K562 (cell line): ENCODE results near the gene PIP4K2C. TPM values are rescaled to one million over a fixed set of nuclear protein-coding genes. Genes with fewer than 3 reads are reported as not detected.
A peak's percentile ranks its signal among the peaks of the same experiment; 100 is the strongest.

ENCODE experiments used
- ATAC-seq: fragments of 200-7000 bp; cut with Tn5 transposase; 3 replicates; pipeline ENCODE4 v1.9.1; 2020; ENCODE audit warnings: moderate library complexity
- BruUV-seq: library from RNA; stranded (reverse); fragments of 400-500 nt; replicated peaks from 2 replicates; lab custom pipeline; 2021; lab: Mats Ljungman, UMichigan
- CTCF ChIA-PET: fragments of 300-600 bp; formaldehyde crosslinking; extraction: SDS; loops from one replicate; lab custom pipeline; 2021; ENCODE audit warnings: low intra/inter-chr PET ratio; lab: Yijun Ruan, JAX
- POLR2A ChIA-PET: fragments of 300-600, 350-650 bp; sonication (Branson Sonifier 250); formaldehyde crosslinking; extraction: SDS; loops from one replicate; lab custom pipeline; 2021; ENCODE audit warnings: antibody characterized with exemption, inconsistent platforms; lab: Yijun Ruan, JAX
- DNase-seq, 4 experiments: peaks; one replicate each; pipeline versions ENCODE4 v3.0.0 to v3.0.0-alpha.2; 2011 to 2018; ENCODE audit warnings: low spot score in 3 of 4, mixed read lengths in 3 of 4; ENCODE audit errors: extremely low read depth in 1 of 4
- FAIRE-seq: peaks from 2 replicates; lab custom pipeline; 2011; peaks lifted over from hg19 to GRCh38; lab: Jason Lieb, UNC
- H2AFZ ChIP-seq: 2 replicates; pipeline ENCODE4 v1.6.0; 2011; ENCODE audit warnings: low read depth, low read length, control low read depth, inconsistent platforms
- H3K27ac ChIP-seq: fragments of 200-600 bp; 3 replicates; pipeline ENCODE4 v1.8.0; 2011; ENCODE audit warnings: low read depth, mild to moderate bottlenecking, control low read depth, inconsistent platforms, low read length, moderate library complexity, mixed read lengths; ENCODE audit errors: extremely low read depth
- H3K27me3 ChIP-seq, 2 experiments: fragments of 300-600 bp in 1 of 2; 2 replicates in 1 of 2; 3 replicates in 1 of 2; pipeline versions ENCODE4 v1.6.0 to v1.8.0; 2011; ENCODE audit warnings: inconsistent platforms in 2 of 2, low read length in 2 of 2, mild to moderate bottlenecking in 1 of 2, mixed read lengths in 1 of 2, moderate library complexity in 1 of 2; ENCODE audit not compliant: control insufficient read depth in 2 of 2, insufficient read depth in 2 of 2
- H3K36me3 ChIP-seq: fragments of 300-600 bp; 3 replicates; pipeline ENCODE4 v1.8.0; 2011; ENCODE audit warnings: mild to moderate bottlenecking, low read length, inconsistent platforms; ENCODE audit not compliant: control insufficient read depth, insufficient read depth
- H3K4me1 ChIP-seq, 2 experiments: fragments of 200-600 bp in 1 of 2; replicated peaks in 1 of 2; 2 replicates in 1 of 2; 3 replicates in 1 of 2; pipeline versions ENCODE4 v1.5.1 to v1.8.0; 2011; ENCODE audit warnings: inconsistent platforms in 2 of 2, low read length in 2 of 2, mild to moderate bottlenecking in 1 of 2, mixed read lengths in 1 of 2, moderate library complexity in 1 of 2; ENCODE audit not compliant: control insufficient read depth in 2 of 2, insufficient read depth in 2 of 2
- H3K4me2 ChIP-seq: 2 replicates; pipeline ENCODE4 v1.6.1; 2011; ENCODE audit warnings: low read length, control low read depth, inconsistent platforms, mixed read lengths; ENCODE audit not compliant: insufficient read depth
- H3K4me3 ChIP-seq: fragments of 200-600 bp; sonication (generic), shearing (Covaris generic); 2 replicates; pipeline ENCODE4 v1.5.1; 2016; ENCODE audit warnings: control low read depth, inconsistent platforms
- H3K79me2 ChIP-seq: fragments of 200-600 bp; 3 replicates; pipeline ENCODE4 v1.8.0; 2011; ENCODE audit warnings: low read length, inconsistent platforms; ENCODE audit not compliant: control insufficient read depth, insufficient read depth
- H3K9ac ChIP-seq, 2 experiments: 2 replicates each; pipeline versions ENCODE4 v1.6.0 to v1.6.1; 2011; ENCODE audit warnings: low read depth in 2 of 2, low read length in 2 of 2, control low read depth in 1 of 2, inconsistent platforms in 1 of 2, mild to moderate bottlenecking in 1 of 2, mixed read lengths in 1 of 2; ENCODE audit not compliant: insufficient read depth in 1 of 2
- H3K9me1 ChIP-seq: one replicate; pipeline ENCODE4 v1.6.0; 2011; ENCODE audit warnings: inconsistent platforms, mild to moderate bottlenecking, low read length, moderate library complexity; ENCODE audit not compliant: control insufficient read depth, insufficient read depth
- H3K9me3 ChIP-seq: replicated peaks from 2 replicates; pipeline ENCODE4 v1.5.1; 2011; ENCODE audit warnings: low read depth, low read length, inconsistent platforms; ENCODE audit not compliant: control insufficient read depth, insufficient read depth
- H4K20me1 ChIP-seq: replicated peaks from 2 replicates; pipeline ENCODE4 v1.6.1; 2011; ENCODE audit warnings: low read length, inconsistent platforms, mixed read lengths; ENCODE audit not compliant: control insufficient read depth, insufficient read depth
- ATF1 ChIP-seq, 2 experiments: fragments of 450-650 bp in 1 of 2; IDR thresholded peaks; 2 replicates each; pipeline ENCODE4 v1.6.1; 2016; ENCODE audit warnings: missing compliant biosample characterization in 1 of 2, missing genetic modification characterization in 1 of 2
- GATA2 ChIP-seq: sonication (generic); formaldehyde crosslinking; IDR thresholded peaks from 2 replicates; pipeline ENCODE4 v1.4.0; 2020; ENCODE audit warnings: mild to moderate bottlenecking, missing genetic modification reagents
- ZNF76 ChIP-seq: fragments of 250-450 bp; sonication (Bioruptor Pico); IDR thresholded peaks from 2 replicates; pipeline ENCODE4 v1.4.0; 2020; ENCODE audit warnings: mild to moderate bottlenecking, moderate library complexity, borderline replicate concordance
- WGBS: fragments of 100-300 bp; shearing (Covaris generic); methylation state at CpG from one replicate; pipeline ENCODE4 v1.1.6; 2016; ENCODE audit warnings: low coverage, mixed read lengths; ENCODE audit not compliant: insufficient coverage; ENCODE audit errors: missing lambda C conversion rate; 5-methylcytosine and 5-hydroxymethylcytosine counted together
- in situ Hi-C: fragments of 300-500 bp; cut with MboI; formaldehyde crosslinking; loops from 4 replicates; pipeline ENCODE4 v1.15.0; 2018; ENCODE audit warnings: inconsistent platforms, mixed read lengths
- intact Hi-C: fragments of 100-400 bp; cut with micrococcal nuclease; formaldehyde crosslinking; loops from 2 replicates; pipeline ENCODE4 v1.14.2; 2022
- polyA plus RNA-seq, 8 experiments: library from polyadenylated mRNA; depleted of rRNA in 4 of 8; stranded (reverse) in 5 of 8; unstranded in 3 of 8; fragments of >200 nt; fragmentation: Nextera tagmentation in 2 of 8; fragmentation: Illumina TruSeq in 1 of 8; extraction: Ambion mirVana in 2 of 8; extraction: Trizol in 1 of 8; gene quantifications; 2 replicates each; pipeline versions ENCODE4 v1.2.1 to v1.2.3, GENCODE V29; 2011 to 2014; ENCODE audit warnings: inconsistent platforms in 1 of 8, missing spikeins in 1 of 8
- total RNA-seq, 7 experiments: library from RNA; depleted of rRNA in 6 of 7; stranded (reverse); fragments of >200 nt in 6 of 7; fragmentation: Illumina TruSeq in 2 of 7; extraction: Trizol in 2 of 7; gene quantifications; 2 replicates each; pipeline versions ENCODE4 v1.2.1 to v1.2.3, GENCODE V29; 2011 to 2021; ENCODE audit warnings: low replicate concordance in 1 of 7
- TF ChIP-seq, protein P1 (sequence below): sonication (generic); formaldehyde crosslinking; IDR thresholded peaks from 2 replicates; pipeline ENCODE4 v1.9.0; 2022; ENCODE audit warnings: mild to moderate bottlenecking, missing genetic modification reagents
- TF ChIP-seq, protein P2 (sequence below), 2 experiments: IDR thresholded peaks in 1 of 2; conservative IDR thresholded peaks in 1 of 2; 2 replicates each; pipeline ENCODE4 v1.6.1; 2016; ENCODE audit warnings: low read depth in 2 of 2, mild to moderate bottlenecking in 1 of 2, missing compliant biosample characterization in 1 of 2, missing genetic modification characterization in 1 of 2, moderate library complexity in 1 of 2
- TF ChIP-seq, protein P3 (sequence below): sonication (generic); formaldehyde crosslinking; IDR thresholded peaks from 2 replicates; pipeline ENCODE4 v1.5.0; 2020; ENCODE audit warnings: missing genetic modification reagents

The PIP4K2C gene
- total and polyA plus RNA-seq, 9 of the 15 experiments (the other 6 are each of a cell fraction or from before 2014, with no cell fraction given): 9.0 to 41.4 (median 18.3) TPM

DNA sequence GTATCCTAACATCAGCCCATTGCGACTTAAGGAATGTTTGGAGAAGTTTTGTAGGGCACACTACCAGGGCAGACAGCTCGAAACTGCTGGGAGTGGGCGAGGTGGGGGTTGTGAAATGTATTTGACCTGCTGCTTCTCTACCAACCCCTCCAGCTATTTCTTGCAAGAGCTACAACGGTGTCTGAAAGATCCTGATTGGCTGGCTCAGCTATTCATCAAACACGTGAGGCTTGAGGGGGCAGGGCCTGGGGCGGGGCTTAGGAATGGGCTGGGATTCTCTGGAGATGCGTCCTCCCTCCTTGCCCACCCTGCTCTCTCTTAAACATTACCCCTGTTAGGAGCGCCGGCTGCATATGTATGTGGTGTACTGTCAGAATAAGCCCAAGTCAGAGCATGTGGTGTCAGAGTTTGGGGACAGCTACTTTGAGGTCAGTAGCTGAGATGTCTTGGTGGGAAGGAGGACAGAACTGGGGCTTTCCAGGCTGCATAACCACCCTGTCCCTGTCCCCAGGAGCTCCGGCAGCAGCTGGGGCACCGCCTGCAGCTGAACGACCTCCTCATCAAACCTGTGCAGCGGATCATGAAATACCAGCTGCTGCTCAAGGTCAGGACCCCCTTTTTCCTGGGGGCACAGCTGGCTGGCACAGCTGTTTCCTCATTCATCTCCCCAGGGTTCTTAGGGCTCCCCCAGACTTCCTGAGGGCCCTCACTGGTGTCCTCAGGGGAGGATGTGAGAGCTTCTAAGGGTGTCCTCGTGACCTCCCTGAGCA is 23.4 kb downstream of the PIP4K2C start:
- DNase-seq: peak; percentile 81 to 91 (median 84)
- ATAC-seq: peak; percentile 79
- Histone ChIP-seq H3K9ac (peak overlapping the region; percentile 13 to 83; a peak in 2 of 4 replicates), H3K79me2 (peaks cover 2% of the 10 kb centered on the region; the same call in 2 of the 3 replicates), H3K4me1 (peaks cover 52 to 58% of the 10 kb centered on the region in 2 experiments), H3K9me1 (peaks cover 4% of the 10 kb centered on the region), H3K27ac (peak overlapping the region; percentile 17; the same call in 2 of the 3 replicates), H3K4me2 (peak overlapping the region; percentile 67), H3K36me3 (peaks cover 16% of the 10 kb centered on the region; the same call in 2 of the 3 replicates), H3K9me3 (no peaks in the 10 kb centered on the region), H3K27me3 (no peaks in the 10 kb centered on the region), H4K20me1 (no peaks in the 10 kb centered on the region), H2AFZ (peak overlapping the region; percentile 70), H3K4me3 (no peak overlapping the region)
- POLR2A ChIA-PET: interaction anchor here (0.6 to 2.4 kb wide), 11 partner anchors 14 to 205 kb away, joined by 3 to 10 read pairs (median 4); partner anchors contain the start of gene DDIT3
- no TSS peak for BruUV-seq
- WGBS: 42% methylated on average over 14 of the region's 14 CpGs
- FAIRE-seq: peak; percentile 91
- intact Hi-C loops (no loop called here), in situ Hi-C loops (no loop called here)
- CTCF ChIA-PET: no interaction called here
- TF ChIP-seq ATF1 (CRISPR knock-in tag; IDR thresholded peaks at IDR 0.05): no peak
- TF ChIP-seq ATF1 (tag; IDR thresholded peaks at IDR 0.05): peak; percentile 70
- TF ChIP-seq ZNF76 (CRISPR knock-in tag): no peak
- TF ChIP-seq, protein P1, sequence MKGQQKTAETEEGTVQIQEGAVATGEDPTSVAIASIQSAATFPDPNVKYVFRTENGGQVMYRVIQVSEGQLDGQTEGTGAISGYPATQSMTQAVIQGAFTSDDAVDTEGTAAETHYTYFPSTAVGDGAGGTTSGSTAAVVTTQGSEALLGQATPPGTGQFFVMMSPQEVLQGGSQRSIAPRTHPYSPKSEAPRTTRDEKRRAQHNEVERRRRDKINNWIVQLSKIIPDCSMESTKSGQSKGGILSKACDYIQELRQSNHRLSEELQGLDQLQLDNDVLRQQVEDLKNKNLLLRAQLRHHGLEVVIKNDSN (CRISPR knock-in tag): peak; percentile 96
- TF ChIP-seq, protein P2, sequence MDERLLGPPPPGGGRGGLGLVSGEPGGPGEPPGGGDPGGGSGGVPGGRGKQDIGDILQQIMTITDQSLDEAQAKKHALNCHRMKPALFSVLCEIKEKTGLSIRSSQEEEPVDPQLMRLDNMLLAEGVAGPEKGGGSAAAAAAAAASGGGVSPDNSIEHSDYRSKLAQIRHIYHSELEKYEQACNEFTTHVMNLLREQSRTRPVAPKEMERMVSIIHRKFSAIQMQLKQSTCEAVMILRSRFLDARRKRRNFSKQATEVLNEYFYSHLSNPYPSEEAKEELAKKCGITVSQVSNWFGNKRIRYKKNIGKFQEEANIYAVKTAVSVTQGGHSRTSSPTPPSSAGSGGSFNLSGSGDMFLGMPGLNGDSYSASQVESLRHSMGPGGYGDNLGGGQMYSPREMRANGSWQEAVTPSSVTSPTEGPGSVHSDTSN (CRISPR knock-in tag; IDR thresholded peaks at IDR 0.05; ENCODE audit: low read depth): peak; percentile 39; the same call in 1 of the 2 replicates
- TF ChIP-seq, protein P2 (tag; conservative IDR thresholded peaks at IDR 0.05; ENCODE audit: low read depth): peak; percentile 92
- TF ChIP-seq, protein P3, sequence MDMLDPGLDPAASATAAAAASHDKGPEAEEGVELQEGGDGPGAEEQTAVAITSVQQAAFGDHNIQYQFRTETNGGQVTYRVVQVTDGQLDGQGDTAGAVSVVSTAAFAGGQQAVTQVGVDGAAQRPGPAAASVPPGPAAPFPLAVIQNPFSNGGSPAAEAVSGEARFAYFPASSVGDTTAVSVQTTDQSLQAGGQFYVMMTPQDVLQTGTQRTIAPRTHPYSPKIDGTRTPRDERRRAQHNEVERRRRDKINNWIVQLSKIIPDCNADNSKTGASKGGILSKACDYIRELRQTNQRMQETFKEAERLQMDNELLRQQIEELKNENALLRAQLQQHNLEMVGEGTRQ (CRISPR knock-in tag): peak; percentile 91
- TF ChIP-seq GATA2 (CRISPR knock-in tag): no peak
